Measurements from ENCODE around the gene POU3F1.

GRCh38 chr1:38068220-38068979 lies 21.8 kb upstream of the POU3F1 start:
- no peak for TF ChIP-seq POLR2A (IDR thresholded peaks at IDR 0.05)
- TF ChIP-seq CTCF (IDR thresholded peaks at IDR 0.05), result no peak

Measured in thyroid gland (tissue), 4 donors.